Activated CD8-positive, alpha-beta T cell treated with anti-CD3 and anti-CD28 coated beads, Interleukin-2, amount 10 ng/mL, durations not matched to agents 7 days and 5 days (primary cell): ENCODE data around the gene CISTR. TPM values are rescaled to one million over a fixed set of nuclear protein-coding genes. Genes with fewer than 3 reads are reported as not detected.

Experiments
- ATAC-seq: fragments of 150-1000 bp; cut with Tn5 transposase; one replicate; pipeline ENCODE4 v1.10.0; 2021; ENCODE audit warnings: moderate library complexity
- CTCF ChIA-PET: fragments of 350-600 bp; sonication (Branson Sonifier 250); formaldehyde crosslinking; loops from one replicate; lab custom pipeline; 2021; ENCODE audit warnings: antibody characterized with exemption; lab: Charles Lee
- POLR2A ChIA-PET: fragments of 350-600 bp; sonication (Branson Sonifier 250); formaldehyde crosslinking; loops from one replicate; lab custom pipeline; 2021; ENCODE audit warnings: antibody characterized with exemption; lab: Charles Lee
- DNase-seq: peaks from one replicate; pipeline ENCODE4 v3.0.0-alpha.2; 2020
- H3K27ac Mint-ChIP-seq: one replicate; pipeline ENCODE4 v1.8.0; 2021; ENCODE audit warnings: mild to moderate bottlenecking, mixed read lengths
- H3K27me3 Mint-ChIP-seq: one replicate; pipeline ENCODE4 v1.8.0; 2021; ENCODE audit warnings: low read depth, mixed read lengths
- H3K36me3 Mint-ChIP-seq: one replicate; pipeline ENCODE4 v1.8.0; 2021; ENCODE audit warnings: low read depth, mixed read lengths
- H3K4me1 Mint-ChIP-seq: one replicate; pipeline ENCODE4 v1.8.0; 2021; ENCODE audit warnings: low read depth, mixed read lengths
- H3K4me3 Mint-ChIP-seq: one replicate; pipeline ENCODE4 v1.8.0; 2021; ENCODE audit warnings: mild to moderate bottlenecking, mixed read lengths
- H3K9me3 Mint-ChIP-seq: one replicate; pipeline ENCODE4 v1.8.0; 2022; ENCODE audit warnings: mixed read lengths; ENCODE audit not compliant: insufficient read depth
- total RNA-seq, 2 experiments: library from RNA; stranded (reverse); gene quantifications; one replicate each; pipeline ENCODE4 v1.2.3, GENCODE V29; 2021

Gene CISTR
- total RNA-seq, 2 experiments from 2014 or later, result not detected

GRCh38 chr12:53740130-53740491 is 11.7 kb downstream of the CISTR start:
- POLR2A ChIA-PET, result no interaction called here

DNA sequence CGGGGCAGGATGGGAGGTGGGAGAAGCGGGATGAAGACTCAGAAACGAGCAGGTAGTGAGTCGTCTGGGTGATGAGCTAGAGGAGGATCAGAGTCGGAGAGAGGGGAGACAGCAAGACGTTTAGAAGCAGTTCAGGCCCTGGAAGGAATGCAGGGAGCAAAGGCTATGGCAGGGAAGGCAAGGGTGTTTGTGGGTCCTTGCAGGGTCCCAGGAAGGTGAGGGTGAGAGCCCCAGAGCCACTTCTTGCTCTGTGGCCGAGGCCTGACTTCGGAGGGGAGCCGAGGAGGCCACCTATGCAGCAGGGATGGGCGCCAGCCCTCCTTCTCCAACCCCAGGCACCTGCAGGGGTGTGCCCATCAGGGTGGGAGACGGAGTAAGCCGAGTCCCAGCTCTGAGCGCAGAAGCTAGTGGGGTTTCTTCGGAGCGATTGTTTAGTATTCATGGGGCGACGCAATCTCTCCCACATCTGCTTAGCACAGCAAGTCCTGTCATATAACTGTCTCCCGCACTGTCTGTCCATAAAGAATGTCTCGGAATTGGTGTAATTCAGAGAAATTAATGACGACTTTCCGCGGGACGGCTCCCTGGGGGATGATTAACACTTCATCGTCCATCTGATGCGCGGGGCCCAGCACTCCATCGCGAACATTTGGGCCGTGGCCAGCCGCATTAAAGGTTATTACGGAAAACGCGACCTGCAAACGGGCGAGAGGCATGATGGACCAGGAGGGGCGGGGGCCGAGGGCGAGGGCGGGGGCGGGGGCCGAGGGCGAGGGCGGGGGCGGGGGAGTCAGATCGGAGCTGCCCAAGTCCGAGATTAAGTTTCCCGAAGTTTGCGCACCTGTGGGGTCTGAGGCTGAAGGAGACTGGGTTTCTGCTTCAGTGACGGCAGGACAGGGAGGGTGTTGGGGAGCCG is 12.3 kb downstream of the CISTR start:
- ChIA-PET POLR2A (interaction anchor here (1.4 kb wide), 1 partner anchor 12 kb away, joined by 3 read pairs; the partner anchor contains the start of gene CALCOCO1), CTCF (interaction anchor here (1.5 to 14.4 kb wide), 5 partner anchors 4 to 41 kb away, joined by 5 to 342 read pairs (median 160); partner anchors contain the start of gene CALCOCO1)
- ATAC-seq (no peak), DNase-seq (no peak)
- Mint-ChIP-seq H3K27ac (no peak overlapping the region), H3K9me3 (no peaks in the 10 kb centered on the region), H3K4me1 (peaks cover 11% of the 10 kb centered on the region), H3K36me3 (no peaks in the 10 kb centered on the region), H3K4me3 (no peak overlapping the region), H3K27me3 (peaks cover 59% of the 10 kb centered on the region)

More at GRCh38 chr12:53740130-53740491, 11.7 kb downstream of the CISTR start:
- H3K27ac Mint-ChIP-seq, result no peak overlapping the region
- no peak for ATAC-seq
- H3K27me3 Mint-ChIP-seq, result peaks cover 64% of the 10 kb centered on the region
- peaks cover 11% of the 10 kb centered on the region for H3K4me1 Mint-ChIP-seq
- H3K36me3 Mint-ChIP-seq, result no peaks in the 10 kb centered on the region
- DNase-seq, result no peak
- H3K9me3 Mint-ChIP-seq, result no peaks in the 10 kb centered on the region
- CTCF ChIA-PET, result interaction anchor here (1.5 to 10.2 kb wide), 4 partner anchors 8 to 42 kb away, joined by 5 to 342 read pairs (median 88); partner anchors contain the start of gene CALCOCO1
- H3K4me3 Mint-ChIP-seq, result no peak overlapping the region

DNA sequence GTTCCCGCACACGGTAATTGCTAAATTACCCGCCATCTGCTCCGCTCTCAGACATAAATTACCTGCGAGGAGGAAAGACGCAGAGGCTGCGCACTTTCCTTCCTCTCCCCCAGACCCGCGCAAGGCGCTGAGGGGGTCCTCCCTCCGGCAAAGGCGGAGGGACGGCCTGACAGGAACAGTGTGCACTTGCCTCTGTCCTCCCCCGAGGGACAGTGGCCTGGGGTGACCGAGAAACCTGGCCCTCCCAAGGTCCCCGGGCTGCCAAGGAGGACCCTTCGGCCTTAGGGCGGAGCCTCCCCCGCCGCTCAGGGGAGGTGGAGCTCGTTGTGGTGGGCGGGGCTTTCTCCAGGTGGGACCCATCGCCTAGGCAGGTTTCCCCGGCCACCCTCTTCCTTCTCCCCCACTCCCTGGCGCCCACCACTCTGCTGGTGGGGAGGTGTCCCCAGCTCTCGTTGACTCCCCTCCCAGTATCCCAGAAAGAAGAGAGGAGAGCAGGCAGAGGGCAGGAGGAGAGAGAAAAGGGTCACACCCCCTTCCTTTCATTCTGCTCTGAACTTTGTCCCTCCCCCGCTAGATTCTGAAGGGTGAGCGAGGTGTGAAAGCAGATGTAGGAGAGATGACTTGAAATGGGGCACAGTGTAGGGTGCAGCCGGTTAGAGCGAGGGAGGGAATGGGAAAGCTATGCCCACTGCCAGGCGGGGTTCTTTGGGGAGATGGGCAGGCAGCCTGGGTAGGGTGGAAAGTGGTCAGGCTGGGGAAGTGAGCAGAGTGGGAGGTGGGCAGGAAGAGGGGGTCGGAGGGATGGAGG is 13.2 kb downstream of the CISTR start:
- H3K4me1 Mint-ChIP-seq, result peaks cover 16% of the 10 kb centered on the region
- no peak overlapping the region for H3K4me3 Mint-ChIP-seq
- H3K27me3 Mint-ChIP-seq, result peaks cover 57% of the 10 kb centered on the region
- no peaks in the 10 kb centered on the region for H3K36me3 Mint-ChIP-seq
- H3K27ac Mint-ChIP-seq, result no peak overlapping the region
- ATAC-seq (no peak), DNase-seq (peak; percentile 40)
- ChIA-PET POLR2A (interaction anchor here (1.4 kb wide), 1 partner anchor 11 kb away, joined by 3 read pairs; the partner anchor contains the start of gene CALCOCO1), CTCF (interaction anchor here (1.8 to 14.4 kb wide), 4 partner anchors 5 to 40 kb away, joined by 15 to 342 read pairs (median 251); partner anchors contain the start of gene CALCOCO1)
- H3K9me3 Mint-ChIP-seq, result no peaks in the 10 kb centered on the region

DNA sequence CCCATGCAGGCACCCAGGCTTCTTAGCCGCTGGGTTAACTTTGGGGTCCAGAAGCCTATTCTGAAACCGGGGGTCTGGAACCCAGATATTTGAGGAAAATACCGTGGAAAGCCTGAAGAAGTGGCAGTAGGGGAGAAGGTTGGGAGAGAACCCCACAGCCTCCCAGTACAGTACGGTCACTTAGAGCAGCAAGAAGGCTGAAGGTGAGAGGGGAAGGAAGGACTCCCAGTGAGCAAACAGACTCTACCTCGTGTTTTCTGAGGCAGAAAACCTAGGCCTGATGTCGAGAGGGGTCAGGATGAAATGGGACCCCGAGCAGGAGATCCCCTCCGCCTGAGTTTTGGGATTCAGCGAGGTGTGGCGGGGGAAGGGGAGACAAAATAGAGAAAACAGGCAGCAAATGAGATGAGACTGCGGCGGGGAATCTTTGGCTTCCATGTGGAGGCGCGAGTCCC is 13.8 kb downstream of the CISTR start:
- H3K27me3 Mint-ChIP-seq, result peaks cover 54% of the 10 kb centered on the region
- no peak for ATAC-seq
- DNase-seq, result no peak
- no peaks in the 10 kb centered on the region for H3K36me3 Mint-ChIP-seq
- H3K27ac Mint-ChIP-seq, result no peak overlapping the region
- ChIA-PET CTCF (interaction anchor here (0.7 to 14.4 kb wide), 4 partner anchors 5 to 36 kb away, joined by 3 to 342 read pairs (median 172); partner anchors contain the start of genes CALCOCO1 and CISTR), POLR2A (interaction anchor here (1.4 kb wide), 1 partner anchor 10 kb away, joined by 3 read pairs; the partner anchor contains the start of gene CALCOCO1)
- peaks cover 16% of the 10 kb centered on the region for H3K4me1 Mint-ChIP-seq
- no peak overlapping the region for H3K4me3 Mint-ChIP-seq
- H3K9me3 Mint-ChIP-seq, result no peaks in the 10 kb centered on the region

DNA sequence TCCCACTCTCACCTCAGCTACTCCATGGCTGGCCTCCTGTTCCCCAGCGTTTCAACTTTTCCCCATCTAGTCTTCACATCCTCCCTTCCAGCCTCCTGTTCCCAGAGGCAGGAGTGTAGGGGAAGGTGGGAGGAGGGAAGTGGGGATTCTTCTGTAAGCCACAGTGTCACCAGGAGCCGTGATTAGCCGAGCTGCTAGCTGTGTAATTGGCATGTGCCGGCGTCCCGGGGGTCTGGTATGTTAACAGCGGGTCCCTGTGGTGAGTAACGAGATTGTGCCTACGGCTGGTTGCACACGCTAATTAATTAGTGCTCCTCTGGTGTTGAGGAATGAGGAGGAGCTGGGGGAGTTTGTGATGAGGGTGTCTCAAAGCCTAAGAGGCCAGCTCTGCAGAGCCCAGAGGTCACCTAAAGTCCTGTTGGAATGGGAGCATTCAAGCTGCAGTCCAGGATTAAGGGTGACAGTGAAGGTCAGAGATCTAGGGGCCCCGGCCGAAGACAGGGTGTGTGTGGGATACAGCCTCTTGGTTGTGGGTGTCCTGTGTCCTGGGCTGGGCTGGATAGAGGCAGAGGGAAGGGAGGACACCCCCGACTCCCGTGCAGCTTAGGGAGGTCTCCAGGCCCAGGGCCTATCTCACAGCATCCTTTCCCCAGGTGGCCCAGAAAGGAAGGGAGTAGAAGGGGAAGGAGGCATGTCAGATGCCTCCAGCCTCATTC is 14.5 kb downstream of the CISTR start:
- H3K4me3 Mint-ChIP-seq, result no peak overlapping the region

DNA sequence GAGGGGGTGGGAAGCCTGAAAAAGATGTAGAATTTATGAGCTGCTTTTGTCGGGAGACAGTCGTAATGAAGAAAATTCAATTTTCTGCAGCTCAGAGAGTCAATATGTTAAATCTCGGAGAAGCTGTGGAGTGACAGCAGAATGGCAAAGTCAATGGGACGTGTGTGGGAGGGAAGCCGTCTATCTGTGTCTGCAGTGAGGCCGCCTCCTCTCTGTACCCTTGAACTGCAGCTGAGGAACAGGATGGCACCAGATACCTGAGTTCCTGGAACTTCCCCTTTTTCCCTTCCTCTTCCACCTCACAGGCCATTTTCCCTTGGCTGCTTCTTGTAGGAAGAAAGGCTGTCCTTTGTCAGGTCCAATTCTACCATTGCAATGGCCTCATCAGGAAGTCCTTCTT is 15.2 kb downstream of the CISTR start:
- CTCF ChIA-PET, result interaction anchor here (1.2 to 14.4 kb wide), 4 partner anchors 7 to 34 kb away, joined by 3 to 342 read pairs (median 5); partner anchors contain the start of gene CISTR
- peaks cover 51% of the 10 kb centered on the region for H3K27me3 Mint-ChIP-seq
- POLR2A ChIA-PET, result interaction anchor here (0.6 kb wide), 1 partner anchor 14 kb away, joined by 3 read pairs; no protein-coding TSS in a partner anchor
- H3K36me3 Mint-ChIP-seq, result no peaks in the 10 kb centered on the region
- no peak overlapping the region for H3K4me3 Mint-ChIP-seq
- H3K9me3 Mint-ChIP-seq, result no peaks in the 10 kb centered on the region
- H3K27ac Mint-ChIP-seq, result no peak overlapping the region
- peaks cover 16% of the 10 kb centered on the region for H3K4me1 Mint-ChIP-seq
- no peak for ATAC-seq
- no peak for DNase-seq

More for the DNA sequence above, 14.5 kb downstream of the CISTR start:
- ChIA-PET CTCF (interaction anchor here (0.7 to 14.4 kb wide), 5 partner anchors 6 to 35 kb away, joined by 3 to 342 read pairs (median 4); partner anchors contain the start of gene CISTR), POLR2A (interaction anchor here (0.6 to 1.4 kb wide), 3 partner anchors 9 to 16 kb away, joined by 3 to 10 read pairs (median 3); partner anchors contain the start of gene CALCOCO1)
- no peak for DNase-seq
- no peaks in the 10 kb centered on the region for H3K9me3 Mint-ChIP-seq
- H3K27me3 Mint-ChIP-seq, result peaks cover 50% of the 10 kb centered on the region
- H3K4me1 Mint-ChIP-seq, result peaks cover 16% of the 10 kb centered on the region
- ATAC-seq, result no peak
- no peaks in the 10 kb centered on the region for H3K36me3 Mint-ChIP-seq
- H3K27ac Mint-ChIP-seq, result no peak overlapping the region

- Mint-ChIP-seq H3K4me1 (peaks cover 16% of the 10 kb centered on the region), H3K27me3 (peaks cover 51% of the 10 kb centered on the region)
- CTCF ChIA-PET, result interaction anchor here (1.7 to 14.4 kb wide), 2 partner anchors 8 to 33 kb away, joined by 6 to 342 read pairs; no protein-coding TSS in a partner anchor
Observed at GRCh38 chr12:53735556-53735955, 16.2 kb downstream of the CISTR start.

DNA sequence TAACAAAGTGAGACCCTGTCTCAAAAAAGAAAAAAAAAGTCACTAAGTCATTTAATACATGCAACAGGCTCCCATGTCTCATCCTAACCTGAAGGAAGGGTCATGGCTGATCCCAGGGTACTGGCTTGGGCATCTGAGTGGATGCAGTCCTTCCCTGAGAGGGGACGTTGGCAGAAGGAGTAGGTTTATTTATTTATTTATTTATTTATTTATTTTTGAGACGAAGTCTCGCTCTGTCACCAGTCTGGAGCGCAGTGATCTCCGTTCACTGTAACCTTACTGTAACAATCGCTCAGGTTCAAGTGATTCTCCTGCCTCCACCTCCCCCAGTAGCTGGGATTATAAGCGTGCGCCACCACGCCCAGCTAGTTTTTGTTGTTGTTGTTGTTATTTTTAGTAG is 17.4 kb downstream of the CISTR start:
- no peak overlapping the region for H3K27ac Mint-ChIP-seq
- CTCF ChIA-PET, result interaction anchor here (1.0 to 14.4 kb wide), 5 partner anchors 9 to 59 kb away, joined by 3 to 342 read pairs (median 5); partner anchors contain the start of genes ATP5MC2 and CISTR
- H3K9me3 Mint-ChIP-seq, result no peaks in the 10 kb centered on the region
- DNase-seq, result no peak
- no peaks in the 10 kb centered on the region for H3K36me3 Mint-ChIP-seq
- H3K4me3 Mint-ChIP-seq, result no peak overlapping the region
- POLR2A ChIA-PET, result interaction anchor here (0.7 kb wide), 1 partner anchor 38 kb away, joined by 3 read pairs; no protein-coding TSS in a partner anchor
- no peak for ATAC-seq
- H3K4me1 Mint-ChIP-seq, result peaks cover 13% of the 10 kb centered on the region
- H3K27me3 Mint-ChIP-seq, result peaks cover 47% of the 10 kb centered on the region

More at GRCh38 chr12:53735556-53735955, 16.2 kb downstream of the CISTR start:
- H3K4me3 Mint-ChIP-seq, result no peak overlapping the region
- ATAC-seq (no peak), DNase-seq (no peak)
- POLR2A ChIA-PET, result interaction anchor here (0.6 kb wide), 1 partner anchor 825 kb away, joined by 3 read pairs; no protein-coding TSS in a partner anchor
- no peaks in the 10 kb centered on the region for H3K36me3 Mint-ChIP-seq
- H3K27ac Mint-ChIP-seq, result no peak overlapping the region
- no peaks in the 10 kb centered on the region for H3K9me3 Mint-ChIP-seq

GRCh38 chr12:53733807-53734200 is 18.0 kb downstream of the CISTR start:
- Mint-ChIP-seq H3K36me3 (no peaks in the 10 kb centered on the region), H3K4me3 (no peak overlapping the region), H3K27me3 (peaks cover 42% of the 10 kb centered on the region), H3K27ac (no peak overlapping the region), H3K9me3 (no peaks in the 10 kb centered on the region), H3K4me1 (peaks cover 8% of the 10 kb centered on the region)
- POLR2A ChIA-PET, result interaction anchor here (1.0 kb wide), 1 partner anchor 15 kb away, joined by 3 read pairs; no protein-coding TSS in a partner anchor
- ATAC-seq (no peak), DNase-seq (no peak)
- CTCF ChIA-PET, result interaction anchor here (1.0 to 14.4 kb wide), 6 partner anchors 9 to 191 kb away, joined by 3 to 342 read pairs (median 4); partner anchors contain the start of genes ATP5MC2 and CISTR
